ENCODE data around the gene PMM2. TPM values are rescaled to one million over a fixed set of nuclear protein-coding genes. Genes with fewer than 3 reads are reported as not detected.

Gene PMM2
- total RNA-seq, 1 experiment from 2014 or later: 53.8 TPM

DNA sequence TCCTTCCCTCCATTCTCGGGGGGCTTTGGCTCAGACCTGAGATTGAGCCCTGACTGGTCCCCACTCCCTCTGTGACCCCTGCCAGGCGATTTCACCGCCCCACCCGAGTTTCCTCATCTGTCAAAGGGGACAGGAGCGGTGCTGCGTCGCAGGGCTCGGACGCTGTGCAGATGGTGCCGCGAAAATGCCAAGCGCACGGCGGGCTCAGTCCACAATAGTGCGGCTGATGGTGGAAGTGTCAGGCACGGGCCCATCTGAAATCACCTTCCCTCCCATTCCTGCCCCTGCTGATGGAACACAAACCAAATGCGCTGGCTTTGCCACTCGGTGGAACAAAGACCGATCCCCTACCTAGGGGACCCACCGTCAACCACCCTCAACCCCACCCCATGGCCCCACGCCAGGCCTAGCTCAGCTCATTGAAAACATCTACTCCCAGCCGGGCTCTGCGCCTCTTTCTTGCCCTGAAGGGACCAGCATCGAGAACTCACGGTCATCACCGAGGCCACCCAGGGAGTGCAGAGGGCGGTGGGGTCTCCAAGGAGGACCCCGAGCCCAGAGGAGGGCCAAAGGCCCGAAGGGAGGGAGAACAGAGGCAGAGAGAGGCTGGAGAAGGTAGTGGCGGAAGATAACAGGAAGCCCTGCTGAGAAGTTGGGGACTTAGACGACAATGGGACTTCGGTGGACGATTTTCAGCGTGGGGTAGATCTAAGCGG lies 69.7 kb downstream of the PMM2 start (continued):
- TF ChIP-seq, protein P1, sequence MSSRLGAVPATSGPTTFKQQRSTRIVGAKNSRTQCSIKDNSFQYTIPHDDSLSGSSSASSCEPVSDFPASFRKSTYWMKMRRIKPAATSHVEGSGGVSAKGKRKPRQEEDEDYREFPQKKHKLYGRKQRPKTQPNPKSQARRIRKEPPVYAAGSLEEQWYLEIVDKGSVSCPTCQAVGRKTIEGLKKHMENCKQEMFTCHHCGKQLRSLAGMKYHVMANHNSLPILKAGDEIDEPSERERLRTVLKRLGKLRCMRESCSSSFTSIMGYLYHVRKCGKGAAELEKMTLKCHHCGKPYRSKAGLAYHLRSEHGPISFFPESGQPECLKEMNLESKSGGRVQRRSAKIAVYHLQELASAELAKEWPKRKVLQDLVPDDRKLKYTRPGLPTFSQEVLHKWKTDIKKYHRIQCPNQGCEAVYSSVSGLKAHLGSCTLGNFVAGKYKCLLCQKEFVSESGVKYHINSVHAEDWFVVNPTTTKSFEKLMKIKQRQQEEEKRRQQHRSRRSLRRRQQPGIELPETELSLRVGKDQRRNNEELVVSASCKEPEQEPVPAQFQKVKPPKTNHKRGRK (CRISPR knock-in tag; IDR thresholded peaks at IDR 0.05; ENCODE audit: borderline replicate concordance): no peak
- TF ChIP-seq, protein P2, sequence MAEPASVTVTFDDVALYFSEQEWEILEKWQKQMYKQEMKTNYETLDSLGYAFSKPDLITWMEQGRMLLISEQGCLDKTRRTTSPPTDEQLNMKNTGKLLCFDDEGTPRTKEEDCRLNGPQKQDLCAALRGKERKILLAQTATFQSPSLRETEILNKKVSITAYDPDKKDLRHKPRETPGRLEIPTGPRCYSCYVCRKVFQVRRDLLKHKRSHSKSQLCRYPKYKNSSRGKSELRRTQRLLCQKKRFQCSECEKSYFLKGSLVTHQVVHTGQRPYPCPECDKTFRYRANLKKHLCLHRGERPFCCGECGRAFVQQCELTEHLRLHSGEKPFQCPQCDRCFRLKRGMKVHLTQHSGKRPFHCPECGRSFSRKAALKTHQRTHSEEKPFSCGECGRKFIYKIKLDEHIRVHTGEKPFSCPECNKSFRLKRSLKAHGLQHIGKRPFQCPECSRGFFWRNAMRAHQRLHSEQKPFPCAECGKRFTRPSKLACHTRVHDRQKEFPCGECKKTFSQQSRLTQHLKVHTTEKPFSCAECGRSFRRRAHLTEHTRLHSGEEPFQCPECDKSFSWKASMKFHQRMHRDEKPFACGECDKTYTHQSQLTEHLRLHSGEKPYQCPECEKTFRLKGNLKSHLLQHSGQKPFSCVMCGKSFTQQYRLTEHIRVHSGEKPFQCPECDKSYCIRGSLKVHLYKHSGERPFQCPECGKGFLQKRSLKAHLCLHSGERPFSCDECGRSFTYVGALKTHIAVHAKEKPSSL (CRISPR knock-in tag; conservative IDR thresholded peaks at IDR 0.05): no peak
- TF ChIP-seq SMAD4 (CRISPR knock-in tag; IDR thresholded peaks at IDR 0.05) (no peak), JAZF1 (CRISPR knock-in tag; IDR thresholded peaks at IDR 0.05) (no peak), NFYB (CRISPR knock-in tag; conservative IDR thresholded peaks at IDR 0.05; ENCODE audit: low read depth) (no peak), OVOL2 (CRISPR knock-in tag; IDR thresholded peaks at IDR 0.05; ENCODE audit: borderline replicate concordance) (no peak), ELF4 (CRISPR knock-in tag; IDR thresholded peaks at IDR 0.05; ENCODE audit: low read depth) (no peak), ZNF121 (CRISPR knock-in tag; IDR thresholded peaks at IDR 0.05) (no peak), IRF2 (CRISPR knock-in tag; IDR thresholded peaks at IDR 0.05; ENCODE audit: borderline replicate concordance, low read depth) (no peak), NR2C2 (CRISPR knock-in tag; IDR thresholded peaks at IDR 0.05) (no peak), HMGA2 (CRISPR knock-in tag; IDR thresholded peaks at IDR 0.05) (no peak), ETV6 (CRISPR knock-in tag; IDR thresholded peaks at IDR 0.05) (0 out of 2 replicates have a peak, but pooled peaks have one; percentile 40), ESRRA (CRISPR knock-in tag; IDR thresholded peaks at IDR 0.05; ENCODE audit: borderline replicate concordance) (no peak), TP53 (CRISPR knock-in tag; IDR thresholded peaks at IDR 0.05) (0 out of 2 replicates have a peak, but pooled peaks have one; percentile 22), ZNF671 (CRISPR knock-in tag; IDR thresholded peaks at IDR 0.05) (no peak), RELA (CRISPR knock-in tag; IDR thresholded peaks at IDR 0.05; ENCODE audit: borderline replicate concordance) (no peak), MXD4 (CRISPR knock-in tag; IDR thresholded peaks at IDR 0.05; ENCODE audit: borderline replicate concordance) (no peak)
- TF ChIP-seq, protein P3, sequence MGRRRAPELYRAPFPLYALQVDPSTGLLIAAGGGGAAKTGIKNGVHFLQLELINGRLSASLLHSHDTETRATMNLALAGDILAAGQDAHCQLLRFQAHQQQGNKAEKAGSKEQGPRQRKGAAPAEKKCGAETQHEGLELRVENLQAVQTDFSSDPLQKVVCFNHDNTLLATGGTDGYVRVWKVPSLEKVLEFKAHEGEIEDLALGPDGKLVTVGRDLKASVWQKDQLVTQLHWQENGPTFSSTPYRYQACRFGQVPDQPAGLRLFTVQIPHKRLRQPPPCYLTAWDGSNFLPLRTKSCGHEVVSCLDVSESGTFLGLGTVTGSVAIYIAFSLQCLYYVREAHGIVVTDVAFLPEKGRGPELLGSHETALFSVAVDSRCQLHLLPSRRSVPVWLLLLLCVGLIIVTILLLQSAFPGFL (CRISPR knock-in tag; IDR thresholded peaks at IDR 0.05; ENCODE audit: borderline replicate concordance): no peak

DNA sequence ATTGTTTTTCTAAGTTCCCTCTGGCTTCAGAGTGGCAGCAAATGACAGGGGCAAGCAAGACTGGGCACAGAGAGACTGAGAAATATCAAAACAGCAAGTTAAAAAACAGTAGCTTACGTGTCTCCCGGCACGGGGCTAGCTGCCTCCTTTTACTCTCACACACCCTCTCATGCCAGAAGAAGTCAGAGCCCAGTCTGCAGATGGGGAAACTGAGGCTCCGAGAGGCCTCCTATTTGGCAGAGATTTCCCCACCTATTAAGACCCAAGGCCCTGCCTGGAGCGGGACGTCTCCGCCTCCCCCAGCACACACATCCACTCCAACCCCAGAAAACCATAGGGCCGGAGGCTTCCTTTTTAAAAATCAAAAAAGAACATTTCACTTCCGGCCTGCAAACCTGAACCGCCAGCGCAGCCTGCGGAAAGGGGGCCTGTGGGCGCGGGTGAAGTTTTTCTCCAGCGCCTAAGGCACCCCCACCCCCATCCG lies 70.3 kb downstream of the PMM2 start:
- no peaks in the 10 kb centered on the region for H3K9me3 Mint-ChIP-seq
- H3K27me3 Mint-ChIP-seq (ENCODE audit: low read depth): no peaks in the 10 kb centered on the region
- TF ChIP-seq NFE2L1 (CRISPR knock-in tag; IDR thresholded peaks at IDR 0.05) (no peak), ZNF396 (CRISPR knock-in tag; IDR thresholded peaks at IDR 0.05; ENCODE audit: borderline replicate concordance) (no peak)
- peaks cover 46% of the 10 kb centered on the region for H3K4me1 Mint-ChIP-seq
- H3K4me3 Mint-ChIP-seq: peak overlapping the region; percentile 89
- peak overlapping the region; percentile 86 for H3K27ac Mint-ChIP-seq
- POLR2A ChIA-PET: interaction anchor here (1.3 to 2.0 kb wide), 3 partner anchors 13 to 36 kb away, joined by 4 to 20 read pairs (median 10); no protein-coding TSS in a partner anchor
- no peak for DNase-seq (ENCODE audit: low spot score)
- no peaks in the 10 kb centered on the region for H3K36me3 Mint-ChIP-seq
- CTCF ChIA-PET: interaction anchor here (0.9 to 5.8 kb wide), 9 partner anchors 12 to 267 kb away, joined by 3 to 58 read pairs (median 5); no protein-coding TSS in a partner anchor
- ATAC-seq: no peak
